Loucy (cell line): ENCODE measurements around the gene PXMP4.

Experiments used
- EZH2phosphoT487 ChIP-seq: fragments of 200-600 bp; IDR thresholded peaks from 2 replicates; pipeline ENCODE4 v1.6.1; 2018; ENCODE audit warnings: antibody characterized with exemption, mild to moderate bottlenecking, moderate library complexity, borderline replicate concordance
- TF ChIP-seq, protein P1 (sequence below): fragments of 200-600 bp; sonication (generic); conservative IDR thresholded peaks from 2 replicates; pipeline ENCODE4 v1.5.1; 2014; ENCODE audit warnings: mild to moderate bottlenecking, antibody characterized with exemption, low read length

GRCh38 chr20:33753763-33754162 lies 33.7 kb upstream of the PXMP4 start:
- TF ChIP-seq, protein P1, sequence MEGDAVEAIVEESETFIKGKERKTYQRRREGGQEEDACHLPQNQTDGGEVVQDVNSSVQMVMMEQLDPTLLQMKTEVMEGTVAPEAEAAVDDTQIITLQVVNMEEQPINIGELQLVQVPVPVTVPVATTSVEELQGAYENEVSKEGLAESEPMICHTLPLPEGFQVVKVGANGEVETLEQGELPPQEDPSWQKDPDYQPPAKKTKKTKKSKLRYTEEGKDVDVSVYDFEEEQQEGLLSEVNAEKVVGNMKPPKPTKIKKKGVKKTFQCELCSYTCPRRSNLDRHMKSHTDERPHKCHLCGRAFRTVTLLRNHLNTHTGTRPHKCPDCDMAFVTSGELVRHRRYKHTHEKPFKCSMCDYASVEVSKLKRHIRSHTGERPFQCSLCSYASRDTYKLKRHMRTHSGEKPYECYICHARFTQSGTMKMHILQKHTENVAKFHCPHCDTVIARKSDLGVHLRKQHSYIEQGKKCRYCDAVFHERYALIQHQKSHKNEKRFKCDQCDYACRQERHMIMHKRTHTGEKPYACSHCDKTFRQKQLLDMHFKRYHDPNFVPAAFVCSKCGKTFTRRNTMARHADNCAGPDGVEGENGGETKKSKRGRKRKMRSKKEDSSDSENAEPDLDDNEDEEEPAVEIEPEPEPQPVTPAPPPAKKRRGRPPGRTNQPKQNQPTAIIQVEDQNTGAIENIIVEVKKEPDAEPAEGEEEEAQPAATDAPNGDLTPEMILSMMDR, result no peak
- TF ChIP-seq EZH2phosphoT487, result no peak
